Activated CD4-positive, CD25-positive, alpha-beta regulatory T cell treated with anti-CD3 and anti-CD28 coated beads, Interleukin-2, amount 50 U/mL, for 24 hours (primary cell): ENCODE data around the gene SOX18.
A peak's percentile ranks its signal among the peaks of the same experiment; 100 is the strongest.

Experiments
- ATAC-seq, 2 donors: fragments of 150-1000 bp; cut with Tn5 transposase; one replicate each; pipeline ENCODE4 v1.10.0; 2021; ENCODE audit warnings: mild to moderate bottlenecking in 1 of 2, moderate library complexity in 1 of 2

The SOX18 gene

GRCh38 chr20:64080013-64080812, 30.8 kb upstream of the SOX18 start, which contains the start of gene OPRL1:
Gene OPRL1 (plus strand): TSS chr20:64080082. CDS start chr20:64092721, 12,639 bp downstream.
- ATAC-seq, result peak; percentile 42 to 45

GRCh38 chr20:64079273-64080012, 30.0 kb upstream of the SOX18 start, which contains the start of gene RGS19:
Gene RGS19 (minus strand): TSS chr20:64079518. CDS start chr20:64076886, 2,632 bp downstream.
- ATAC-seq, result peak; percentile 21 to 45

GRCh38 chr20:64078934-64079272, 29.5 kb upstream of the SOX18 start:
- ATAC-seq, result no peak

- peak in 1 of 2 donors; percentile 45 for ATAC-seq
Observed at GRCh38 chr20:64077876-64078551, 28.6 kb upstream of the SOX18 start.

GRCh38 chr20:64077541-64077875, 28.1 kb upstream of the SOX18 start:
- ATAC-seq, result no peak

- peak; percentile 14 to 19 for ATAC-seq
Observed at GRCh38 chr20:64077094-64077493, 27.7 kb upstream of the SOX18 start.

- ATAC-seq, result no peak
Observed at GRCh38 chr20:64076061-64076997, 26.9 kb upstream of the SOX18 start.

- ATAC-seq, result no peak
Observed at GRCh38 chr20:64075556-64075955, 26.1 kb upstream of the SOX18 start.

- ATAC-seq, result no peak
Observed at GRCh38 chr20:64074963-64075362, 25.5 kb upstream of the SOX18 start.

- no peak for ATAC-seq
Observed at GRCh38 chr20:64074184-64074789, 24.8 kb upstream of the SOX18 start.

GRCh38 chr20:64073476-64074183, 24.2 kb upstream of the SOX18 start:
- no peak for ATAC-seq

- ATAC-seq, result no peak
Observed at GRCh38 chr20:64072498-64073063, 23.1 kb upstream of the SOX18 start.

GRCh38 chr20:64071341-64072332, 22.2 kb upstream of the SOX18 start:
- no peak for ATAC-seq

GRCh38 chr20:64070244-64070993, 21.0 kb upstream of the SOX18 start:
- no peak for ATAC-seq

- no peak for ATAC-seq
Observed at GRCh38 chr20:64069614-64070243, 20.3 kb upstream of the SOX18 start.

- ATAC-seq, result no peak
Observed at GRCh38 chr20:64069209-64069613, 19.8 kb upstream of the SOX18 start.

- no peak for ATAC-seq
Observed at GRCh38 chr20:64068386-64069208, 19.2 kb upstream of the SOX18 start.
